ENCODE results near the gene TCFL5.

Gene TCFL5

GRCh38 chr20:62812907-62813200 lies 48.8 kb downstream of the TCFL5 start:
- DNase-seq (ENCODE audit: low read depth in 2 of 2), result no peak

GRCh38 chr20:62812181-62812906 lies 49.3 kb downstream of the TCFL5 start:
- no peak for DNase-seq (ENCODE audit: low read depth in 2 of 2)

- no peak for DNase-seq (ENCODE audit: low read depth in 2 of 2)
These were observed 49.9 kb downstream of the TCFL5 start for GRCh38 chr20:62811720-62812119.

GRCh38 chr20:62811320-62811719 lies 50.3 kb downstream of the TCFL5 start:
- no peak for DNase-seq (ENCODE audit: low read depth in 2 of 2)

GRCh38 chr20:62809530-62810428 lies 51.8 kb downstream of the TCFL5 start:
- no peak for DNase-seq (ENCODE audit: low read depth in 2 of 2)

- peak; percentile 67 to 70 for DNase-seq (ENCODE audit: low read depth in 2 of 2)
These were observed 53.3 kb downstream of the TCFL5 start for GRCh38 chr20:62808211-62808865.

GRCh38 chr20:62807444-62808210 lies 54.0 kb downstream of the TCFL5 start:
- no peak for DNase-seq (ENCODE audit: low read depth in 2 of 2)

- DNase-seq (ENCODE audit: low read depth in 2 of 2), result no peak
These were observed 55.1 kb downstream of the TCFL5 start for GRCh38 chr20:62806383-62807050.

GRCh38 chr20:62805711-62806382 lies 55.8 kb downstream of the TCFL5 start:
- DNase-seq (ENCODE audit: low read depth in 2 of 2), result no peak

- DNase-seq (ENCODE audit: low read depth in 2 of 2), result no peak
These were observed 56.4 kb downstream of the TCFL5 start for GRCh38 chr20:62805155-62805710.

GRCh38 chr20:62804627-62805154 lies 56.9 kb downstream of the TCFL5 start, which contains the start of gene OGFR:
TSS of gene OGFR (plus strand) at chr20:62804835. CDS start at chr20:62804860, 25 bp downstream.
- DNase-seq (ENCODE audit: low read depth in 2 of 2), result peak; percentile 46 to 49

- DNase-seq (ENCODE audit: low read depth in 2 of 2), result no peak
These were observed 57.5 kb downstream of the TCFL5 start for GRCh38 chr20:62804021-62804626.

GRCh38 chr20:62802026-62802712 lies 59.5 kb downstream of the TCFL5 start:
- no peak for DNase-seq (ENCODE audit: low read depth in 2 of 2)

- no peak for DNase-seq (ENCODE audit: low read depth in 2 of 2)
These were observed 60.2 kb downstream of the TCFL5 start for GRCh38 chr20:62801284-62802010.

GRCh38 chr20:62800314-62801259 lies 61.0 kb downstream of the TCFL5 start:
- DNase-seq (ENCODE audit: low read depth in 2 of 2), result no peak

- DNase-seq (ENCODE audit: low read depth in 2 of 2), result no peak
These were observed 61.7 kb downstream of the TCFL5 start for GRCh38 chr20:62799873-62800272.

GRCh38 chr20:62799459-62799858 lies 62.2 kb downstream of the TCFL5 start:
- DNase-seq (ENCODE audit: low read depth in 2 of 2), result no peak
